Mucosa of rectum (tissue), 2 donors: Measurements from ENCODE around the gene BRCA2.

ENCODE experiments used
- H3K27ac ChIP-seq, 2 donors: one replicate each; pipeline ENCODE4 v1.7.0; 2013; ENCODE audit warnings: inconsistent platforms in 2 of 2, low read depth in 2 of 2, low read length in 2 of 2
- H3K27me3 ChIP-seq, 2 donors: one replicate each; pipeline ENCODE4 v1.7.0; 2013; ENCODE audit warnings: low read length in 2 of 2; ENCODE audit not compliant: control insufficient read depth in 2 of 2, insufficient read depth in 2 of 2
- H3K36me3 ChIP-seq, 2 donors: one replicate each; pipeline ENCODE4 v1.7.0; 2013; ENCODE audit warnings: low read length in 2 of 2; ENCODE audit not compliant: control insufficient read depth in 2 of 2, insufficient read depth in 2 of 2
- H3K4me1 ChIP-seq, 2 donors: one replicate each; pipeline ENCODE4 v1.7.0; 2013; ENCODE audit warnings: low read length in 2 of 2, mild to moderate bottlenecking in 1 of 2; ENCODE audit not compliant: control insufficient read depth in 2 of 2, insufficient read depth in 2 of 2
- H3K4me3 ChIP-seq, 2 donors: one replicate each; pipeline ENCODE4 v1.7.0; 2013; ENCODE audit warnings: low read length in 2 of 2
- H3K9ac ChIP-seq, 2 donors: one replicate each; pipeline ENCODE4 v1.7.0; 2013; ENCODE audit warnings: low read length in 2 of 2, low read depth in 1 of 2, mild to moderate bottlenecking in 1 of 2
- H3K9me3 ChIP-seq, 2 donors: one replicate each; pipeline ENCODE4 v1.7.0; 2013; ENCODE audit warnings: low read length in 2 of 2; ENCODE audit not compliant: control insufficient read depth in 2 of 2
- donor health status: healthy.
- donor health status: Normal muscosa, but diverticular disease.

Gene BRCA2

GRCh38 chr13:32282096-32282711, 33.1 kb upstream of the BRCA2 start:
- no peaks in the 10 kb centered on the region for H3K4me1 ChIP-seq
- no peaks in the 10 kb centered on the region for H3K27me3 ChIP-seq
- H3K36me3 ChIP-seq = no peaks in the 10 kb centered on the region
- no peaks in the 10 kb centered on the region for H3K9me3 ChIP-seq
- no peak overlapping the region for H3K27ac ChIP-seq
- H3K4me3 ChIP-seq = no peak overlapping the region
- H3K9ac ChIP-seq = no peak overlapping the region

- H3K4me1 ChIP-seq = no peaks in the 10 kb centered on the region
- H3K27ac ChIP-seq = peak overlapping the region; percentile 6 to 13
- H3K36me3 ChIP-seq = no peaks in the 10 kb centered on the region
- no peaks in the 10 kb centered on the region for H3K9me3 ChIP-seq
- H3K9ac ChIP-seq = no peak overlapping the region
- no peak overlapping the region for H3K4me3 ChIP-seq
- no peaks in the 10 kb centered on the region for H3K27me3 ChIP-seq
Observed at GRCh38 chr13:32284927-32285632, 30.2 kb upstream of the BRCA2 start.

GRCh38 chr13:32285633-32285965, 29.7 kb upstream of the BRCA2 start:
- no peak overlapping the region for H3K27ac ChIP-seq

GRCh38 chr13:32297206-32297605, 18.1 kb upstream of the BRCA2 start:
- no peak overlapping the region for H3K9ac ChIP-seq
- no peak overlapping the region for H3K27ac ChIP-seq
- H3K4me1 ChIP-seq = no peaks in the 10 kb centered on the region
- H3K4me3 ChIP-seq = no peak overlapping the region
- no peaks in the 10 kb centered on the region for H3K9me3 ChIP-seq
- no peaks in the 10 kb centered on the region for H3K36me3 ChIP-seq
- H3K27me3 ChIP-seq = peaks cover 0 to 4% of the 10 kb centered on the region in 2 donors

More at GRCh38 chr13:32285633-32285965, 29.7 kb upstream of the BRCA2 start:
- Histone ChIP-seq H3K4me1 (no peaks in the 10 kb centered on the region), H3K4me3 (no peak overlapping the region), H3K9ac (no peak overlapping the region), H3K36me3 (no peaks in the 10 kb centered on the region), H3K9me3 (no peaks in the 10 kb centered on the region), H3K27me3 (no peaks in the 10 kb centered on the region)

GRCh38 chr13:32298695-32299094, 16.6 kb upstream of the BRCA2 start:
- H3K36me3 ChIP-seq = no peaks in the 10 kb centered on the region

GRCh38 chr13:32299893-32300292, 15.4 kb upstream of the BRCA2 start:
- no peaks in the 10 kb centered on the region for H3K36me3 ChIP-seq
- H3K9ac ChIP-seq = no peak overlapping the region
- H3K27me3 ChIP-seq = peaks cover 0 to 4% of the 10 kb centered on the region in 2 donors
- H3K9me3 ChIP-seq = no peaks in the 10 kb centered on the region
- H3K4me3 ChIP-seq = no peak overlapping the region
- no peak overlapping the region for H3K27ac ChIP-seq
- no peaks in the 10 kb centered on the region for H3K4me1 ChIP-seq

More at GRCh38 chr13:32298695-32299094, 16.6 kb upstream of the BRCA2 start:
- Histone ChIP-seq H3K9ac (no peak overlapping the region), H3K27ac (no peak overlapping the region), H3K4me3 (no peak overlapping the region), H3K9me3 (no peaks in the 10 kb centered on the region), H3K4me1 (no peaks in the 10 kb centered on the region), H3K27me3 (peaks cover 0 to 4% of the 10 kb centered on the region in 2 donors)

- no peak overlapping the region for H3K9ac ChIP-seq
- H3K27ac ChIP-seq = no peak overlapping the region
Observed at GRCh38 chr13:32300406-32300805, 14.9 kb upstream of the BRCA2 start.

GRCh38 chr13:32300920-32301319, 14.4 kb upstream of the BRCA2 start:
- no peaks in the 10 kb centered on the region for H3K36me3 ChIP-seq
- H3K9me3 ChIP-seq = no peaks in the 10 kb centered on the region
- H3K27me3 ChIP-seq = peaks cover 0 to 4% of the 10 kb centered on the region in 2 donors
- no peak overlapping the region for H3K27ac ChIP-seq
- no peak overlapping the region for H3K9ac ChIP-seq
- no peak overlapping the region for H3K4me3 ChIP-seq
- H3K4me1 ChIP-seq = no peaks in the 10 kb centered on the region

More at GRCh38 chr13:32300406-32300805, 14.9 kb upstream of the BRCA2 start:
- H3K9me3 ChIP-seq = no peaks in the 10 kb centered on the region
- H3K4me1 ChIP-seq = no peaks in the 10 kb centered on the region
- H3K36me3 ChIP-seq = no peaks in the 10 kb centered on the region
- no peak overlapping the region for H3K4me3 ChIP-seq
- peaks cover 0 to 4% of the 10 kb centered on the region in 2 donors for H3K27me3 ChIP-seq

- Histone ChIP-seq H3K27me3 (peaks cover 0 to 4% of the 10 kb centered on the region in 2 donors), H3K36me3 (no peaks in the 10 kb centered on the region), H3K4me1 (no peaks in the 10 kb centered on the region), H3K4me3 (no peak overlapping the region), H3K27ac (no peak overlapping the region), H3K9ac (no peak overlapping the region), H3K9me3 (no peaks in the 10 kb centered on the region)
Observed at GRCh38 chr13:32302461-32302860, 12.8 kb upstream of the BRCA2 start.

- H3K4me1 ChIP-seq = peaks cover 0 to 3% of the 10 kb centered on the region in 2 donors
- H3K9ac ChIP-seq = no peak overlapping the region
- H3K4me3 ChIP-seq = no peak overlapping the region
- no peaks in the 10 kb centered on the region for H3K27me3 ChIP-seq
- no peak overlapping the region for H3K27ac ChIP-seq
- H3K9me3 ChIP-seq = no peaks in the 10 kb centered on the region
- no peaks in the 10 kb centered on the region for H3K36me3 ChIP-seq
Observed at GRCh38 chr13:32305646-32306045, 9.7 kb upstream of the BRCA2 start.
